Activated T-helper 1 cell treated with anti-CD3 and anti-CD28 coated beads, Interleukin-2, amount 50 U/mL, for 16 hours (primary cell): ENCODE measurements around the gene CRADD.

Experiments used
- DNase-seq, 2 donors: peaks; one replicate each; pipeline ENCODE4 v3.0.0-alpha.2; 2020; ENCODE audit warnings: low read depth in 1 of 2, low spot score in 1 of 2

CRADD gene

DNA sequence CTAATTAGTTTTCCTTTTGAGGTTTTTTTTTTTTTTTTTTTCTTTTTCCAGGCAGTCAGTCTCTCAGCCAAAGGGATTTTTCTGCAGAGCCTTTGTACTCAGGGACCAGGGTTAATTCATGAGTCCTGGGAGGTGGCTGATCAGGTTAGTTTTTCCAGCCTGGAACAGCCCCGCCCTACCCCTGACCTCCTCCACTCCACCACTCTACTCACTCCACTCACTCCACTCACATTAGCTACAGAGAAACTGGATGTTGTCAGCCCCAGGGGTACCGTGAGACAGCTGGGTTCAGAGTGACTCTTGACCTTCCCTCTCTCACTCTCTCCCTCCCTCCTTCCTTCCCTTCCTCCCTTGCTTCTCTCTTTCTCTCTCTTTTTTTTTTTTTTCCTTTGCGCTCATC lies 161.0 kb downstream of the CRADD start:
- DNase-seq = no peak

DNA sequence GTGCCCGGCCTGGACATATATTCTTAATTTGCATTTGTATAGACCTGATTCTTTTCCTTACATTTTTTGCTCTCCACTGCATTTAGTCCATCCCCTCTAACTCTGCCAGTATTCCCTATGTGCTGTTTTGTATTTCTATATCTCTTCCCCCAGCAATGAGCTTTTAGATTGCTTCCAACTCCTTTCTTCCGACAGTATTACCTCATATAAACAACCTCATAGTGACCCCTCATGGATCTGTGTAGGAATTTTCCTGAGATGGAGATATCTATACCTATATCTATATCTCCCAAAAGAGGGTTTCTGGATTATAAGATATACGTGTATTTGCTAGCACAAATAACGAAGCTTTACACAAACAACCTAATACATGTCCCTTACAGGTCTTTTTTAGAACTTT lies 161.9 kb downstream of the CRADD start:
- no peak for DNase-seq

DNA sequence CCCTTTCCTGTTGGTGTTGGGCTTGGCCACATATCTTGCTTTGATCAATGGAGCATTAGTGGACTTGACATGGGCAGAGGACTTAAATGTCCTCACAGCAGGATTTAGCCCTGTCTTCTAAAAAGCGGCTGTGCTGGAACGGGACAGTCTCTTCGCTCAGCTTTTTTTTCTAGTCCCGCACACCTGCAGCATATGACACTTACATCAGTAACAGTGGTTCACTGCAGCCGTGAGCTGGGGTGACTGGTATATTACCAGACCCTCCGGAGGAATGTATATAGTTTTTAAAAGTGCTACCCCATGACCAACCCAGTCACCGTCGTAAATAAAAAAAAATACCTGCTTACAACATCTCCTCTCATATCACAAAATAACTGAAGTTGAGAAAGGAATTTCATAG lies 164.5 kb downstream of the CRADD start:
- no peak for DNase-seq

DNA sequence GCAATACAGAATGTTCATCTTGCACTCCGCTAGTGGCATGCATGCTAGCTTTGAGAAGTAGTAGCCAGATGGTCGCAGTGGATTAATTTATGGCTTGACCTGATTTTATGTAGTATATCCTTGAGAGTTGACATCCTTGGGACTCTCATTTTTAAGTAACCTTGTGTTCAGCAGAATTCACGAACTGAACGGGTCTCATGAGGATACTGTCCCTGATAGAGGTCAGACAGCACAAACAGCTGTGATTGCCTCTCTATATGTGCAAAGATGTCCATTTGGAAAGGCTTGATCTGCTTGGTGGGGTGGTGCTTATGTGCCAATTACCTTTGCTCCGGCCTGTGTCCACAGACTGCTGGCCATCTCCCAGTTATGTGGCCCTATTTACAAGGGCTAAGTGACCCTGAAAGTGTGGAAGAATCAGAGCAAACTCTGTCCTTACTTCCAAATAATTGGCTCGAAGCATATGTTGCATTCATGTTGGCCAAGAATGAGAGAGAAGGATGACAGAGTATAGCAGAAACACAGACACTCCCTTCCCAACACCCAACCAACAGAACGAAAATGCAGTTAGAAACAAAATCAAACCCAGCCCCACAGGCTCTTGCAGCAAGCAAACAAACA lies 167.1 kb downstream of the CRADD start:
- DNase-seq = no peak

DNA sequence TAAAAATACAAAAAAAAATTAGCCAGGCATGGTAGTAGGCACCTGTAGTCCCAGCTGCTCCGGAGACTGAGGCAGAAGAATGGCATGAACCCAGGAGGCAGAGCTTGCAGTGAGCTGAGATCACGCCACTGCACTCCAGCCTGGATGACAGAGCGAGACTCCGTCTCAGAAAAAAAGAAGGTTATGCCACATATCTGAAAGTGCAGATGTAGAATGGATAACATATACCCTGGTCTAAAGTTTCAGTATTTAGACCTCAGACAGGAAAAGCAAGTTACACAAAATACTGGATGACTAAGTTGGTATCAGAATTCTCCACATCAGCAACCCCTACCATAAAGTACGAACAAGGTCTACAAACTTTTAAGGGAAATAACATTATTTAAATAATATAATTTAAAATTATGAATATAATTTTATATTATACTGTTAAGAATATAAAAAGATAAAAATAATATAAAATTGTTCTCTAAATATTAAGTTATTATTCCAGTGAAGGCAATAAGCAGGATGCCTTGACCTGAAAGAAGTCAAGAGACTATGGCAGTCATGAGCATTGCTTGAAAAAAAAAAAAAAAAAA lies 169.9 kb downstream of the CRADD start:
- DNase-seq = no peak

DNA sequence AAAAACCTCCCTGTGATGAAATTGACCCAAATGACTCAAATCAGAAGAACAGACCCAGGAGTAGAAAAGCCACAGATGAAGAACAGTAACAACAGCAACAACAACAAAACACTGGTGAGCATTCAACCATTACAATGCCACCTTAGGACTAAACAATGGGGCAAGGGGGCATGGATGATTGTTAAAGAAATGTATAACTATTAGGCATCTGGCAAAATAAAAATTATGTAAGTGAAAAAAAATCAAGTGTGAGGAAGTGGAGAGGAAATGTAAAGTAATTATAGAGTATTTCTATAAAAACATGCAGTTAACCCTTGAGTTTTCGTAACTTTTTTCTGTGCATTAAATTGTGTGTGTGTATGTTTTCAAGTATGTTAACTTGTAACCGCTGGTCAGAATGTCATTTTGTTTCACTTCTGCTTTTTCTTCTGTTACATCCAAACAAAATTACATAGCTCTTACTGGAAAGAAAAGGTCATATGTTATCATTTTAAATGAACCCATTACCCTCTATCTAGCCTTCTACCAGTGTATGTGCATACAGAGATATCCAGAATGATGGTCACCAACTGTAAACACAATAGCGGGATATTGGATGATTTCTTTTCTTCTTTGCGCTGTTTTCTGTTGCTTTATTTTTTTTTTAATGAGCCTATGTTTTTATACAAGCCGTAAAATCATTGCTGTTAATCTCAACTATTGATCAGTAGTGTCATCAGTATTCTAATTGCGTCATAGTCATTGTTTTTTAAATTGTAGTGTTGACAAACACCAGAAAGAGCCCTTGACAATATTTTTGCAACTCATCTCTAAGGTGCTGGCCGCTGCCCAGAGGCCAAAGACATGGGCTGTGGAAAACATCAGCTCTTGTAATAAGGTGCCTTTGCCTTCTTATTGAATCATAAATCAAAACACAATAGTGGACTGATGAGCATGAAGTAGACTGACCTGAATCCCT lies 170.6 kb downstream of the CRADD start:
- DNase-seq = no peak

DNA sequence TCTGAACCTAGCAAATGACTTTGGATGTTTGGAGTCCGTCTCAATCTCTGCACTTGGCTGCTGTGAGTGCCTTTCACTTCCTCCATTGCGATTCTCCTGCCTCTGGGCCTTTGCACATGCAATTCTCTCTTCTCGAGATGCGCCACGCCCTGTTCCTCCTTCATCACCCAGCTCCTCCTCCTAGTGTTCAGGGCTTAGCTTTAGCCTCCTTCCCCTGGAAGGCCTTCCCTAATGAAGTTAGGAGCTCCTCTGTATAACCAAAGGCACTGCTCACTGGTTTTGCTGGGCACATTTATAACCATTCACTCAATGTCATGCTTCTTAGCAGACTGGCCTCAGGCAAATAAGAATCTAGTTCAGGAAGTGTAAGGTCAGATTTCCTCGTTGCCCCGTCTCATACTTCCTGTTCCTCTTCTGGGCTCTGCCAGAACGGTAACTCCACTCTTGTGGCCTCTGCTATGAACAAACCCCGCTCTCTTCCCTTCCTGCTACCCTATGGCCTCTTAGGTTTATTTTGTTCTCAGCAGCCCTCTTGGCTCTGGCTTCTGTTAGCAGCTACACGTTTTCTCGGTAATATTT lies 171.4 kb downstream of the CRADD start:
- no peak for DNase-seq

DNA sequence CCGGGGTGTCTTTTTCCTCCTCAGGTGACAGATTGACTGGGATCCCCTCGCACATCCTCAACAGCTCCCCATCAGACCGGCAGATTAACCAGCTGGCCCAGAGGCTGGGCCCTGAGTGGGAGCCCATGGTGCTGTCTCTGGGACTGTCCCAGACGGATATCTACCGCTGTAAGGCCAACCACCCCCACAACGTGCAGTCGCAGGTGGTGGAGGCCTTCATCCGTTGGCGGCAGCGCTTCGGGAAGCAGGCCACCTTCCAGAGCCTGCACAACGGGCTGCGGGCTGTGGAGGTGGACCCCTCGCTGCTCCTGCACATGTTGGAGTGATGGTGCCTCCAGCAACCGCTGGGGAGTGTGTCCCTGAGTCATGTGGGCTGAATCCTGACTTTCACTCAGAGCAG lies 172.8 kb downstream of the CRADD start:
- DNase-seq = no peak

DNA sequence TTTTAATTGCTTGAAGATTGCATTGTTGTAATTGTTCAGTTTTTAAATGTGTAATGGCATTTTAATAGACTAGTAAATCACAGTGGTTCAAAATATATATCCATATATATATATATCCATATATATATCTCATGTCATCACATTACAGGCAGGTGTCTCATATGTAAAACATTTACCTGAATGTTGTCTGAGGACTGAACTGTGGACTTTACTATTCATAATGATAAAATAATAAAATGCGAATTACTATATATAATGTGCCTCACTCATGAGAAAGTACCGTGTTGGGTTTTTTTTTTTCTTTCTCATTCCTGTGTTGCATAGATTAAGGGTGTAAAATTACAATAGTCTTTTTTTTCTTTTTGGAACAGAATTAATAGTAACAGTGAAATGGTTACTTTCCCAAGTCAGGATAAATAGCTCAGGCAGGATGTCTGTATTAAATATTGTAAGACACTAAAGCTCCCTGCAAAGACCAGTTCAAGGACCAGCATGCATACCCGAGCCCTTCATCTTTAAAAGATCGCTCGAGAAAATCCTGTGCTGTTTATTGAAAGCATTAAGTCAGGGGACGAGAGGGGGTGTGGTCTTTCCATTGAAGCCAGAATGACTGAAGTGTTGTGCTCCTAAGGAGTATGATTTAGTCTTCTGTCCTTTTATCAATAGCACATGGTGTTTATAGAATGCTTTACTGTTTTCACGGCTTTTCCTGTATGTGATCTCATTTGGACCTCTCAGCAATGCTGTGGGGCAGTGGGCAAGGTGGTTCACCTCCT lies 173.5 kb downstream of the CRADD start:
- DNase-seq = no peak

DNA sequence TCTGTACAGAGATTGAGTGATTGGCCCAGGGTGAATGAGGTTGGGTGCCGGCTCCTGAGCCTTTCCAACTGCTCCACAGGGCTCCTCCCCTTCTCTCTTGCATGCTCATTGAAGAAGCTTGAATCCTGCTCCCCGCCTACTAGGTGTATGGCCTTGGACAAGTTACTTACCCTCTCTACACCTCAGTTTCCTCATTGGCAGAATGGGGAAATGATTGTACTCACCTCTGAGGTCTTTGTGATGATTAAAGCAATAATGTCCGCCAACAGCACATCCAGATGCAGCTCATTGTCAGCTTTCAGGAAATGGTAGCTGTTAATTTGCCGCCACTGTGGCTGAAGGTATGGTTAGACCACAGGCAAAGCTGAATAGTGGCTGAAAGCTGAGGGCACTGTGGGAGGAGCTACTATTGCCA lies 174.1 kb downstream of the CRADD start:
- DNase-seq = no peak

DNA sequence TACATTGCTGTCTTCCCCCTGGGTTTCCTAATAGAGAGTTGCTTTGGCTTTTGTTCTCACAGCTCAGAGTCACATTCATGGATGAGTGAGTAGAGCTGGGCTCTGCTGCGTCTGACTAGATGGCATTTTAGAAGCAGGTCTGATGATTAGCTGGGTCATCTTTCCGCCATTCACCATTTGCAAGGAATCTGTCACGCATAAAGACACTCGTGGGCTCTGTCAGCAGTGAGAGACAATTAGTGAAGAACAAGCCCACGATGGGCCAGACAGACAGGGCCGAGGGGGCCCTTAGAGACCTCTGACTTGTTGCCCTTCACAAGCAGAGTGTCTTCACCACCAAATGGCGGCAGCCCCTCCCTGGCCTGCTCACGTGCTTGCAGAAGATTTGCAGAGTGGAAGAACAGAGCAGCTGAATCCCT lies 175.0 kb downstream of the CRADD start:
- DNase-seq = no peak

DNA sequence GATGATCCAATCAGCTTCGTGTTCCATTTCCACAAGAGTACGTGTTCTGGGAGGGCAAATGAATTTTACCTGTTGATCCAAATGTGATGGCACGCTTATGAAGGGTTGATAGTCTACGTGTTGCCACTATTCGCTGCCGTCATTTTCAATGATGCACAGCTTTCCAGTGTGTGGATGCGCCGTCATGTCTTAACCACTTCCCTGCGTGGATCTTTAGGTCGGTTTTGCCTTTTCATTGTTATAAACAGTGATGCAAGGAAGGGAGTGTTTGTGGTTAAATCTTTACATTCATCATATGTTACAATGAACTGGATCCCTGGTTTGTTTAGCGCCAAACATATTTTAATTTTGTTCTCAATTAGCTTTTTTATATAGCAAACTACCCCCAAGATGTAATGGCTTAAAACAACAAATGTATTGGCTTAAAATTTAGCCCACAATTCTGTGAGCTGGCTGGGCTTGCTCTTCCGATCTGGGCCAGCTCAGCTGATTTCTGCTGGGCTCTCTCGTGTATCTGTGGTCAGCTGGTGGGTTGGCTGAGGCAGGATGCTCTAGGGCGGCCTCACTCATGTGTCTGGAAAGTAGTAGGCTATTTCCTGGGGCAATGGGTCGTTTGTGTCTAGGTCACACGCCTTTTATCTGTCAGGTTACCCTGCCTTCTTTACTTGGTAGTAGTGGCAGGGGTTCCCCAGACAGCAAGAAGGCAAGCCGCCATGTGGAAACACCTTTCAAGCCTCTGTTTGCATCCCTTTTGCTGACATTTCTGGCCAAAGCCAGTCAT lies 176.7 kb downstream of the CRADD start:
- no peak for DNase-seq

DNA sequence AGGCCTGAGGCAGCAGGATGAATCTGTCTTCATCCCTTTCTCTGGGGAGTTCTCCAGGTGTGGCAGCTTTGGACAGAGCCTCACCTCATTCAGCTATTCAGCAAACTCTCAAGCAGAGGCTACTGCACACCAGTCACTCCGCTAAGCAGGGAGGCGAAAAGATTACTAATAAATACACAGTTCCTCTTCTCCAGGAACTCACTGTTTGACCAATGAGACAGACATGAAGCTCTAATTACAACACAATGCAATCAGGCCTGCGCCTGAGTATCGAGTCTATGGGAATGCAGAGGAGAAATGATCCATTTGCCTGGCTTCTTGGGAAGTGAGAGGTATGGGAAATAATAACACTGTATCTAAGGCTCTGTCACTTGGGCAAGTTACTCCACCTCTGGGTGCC lies 178.1 kb downstream of the CRADD start:
- DNase-seq = no peak

DNA sequence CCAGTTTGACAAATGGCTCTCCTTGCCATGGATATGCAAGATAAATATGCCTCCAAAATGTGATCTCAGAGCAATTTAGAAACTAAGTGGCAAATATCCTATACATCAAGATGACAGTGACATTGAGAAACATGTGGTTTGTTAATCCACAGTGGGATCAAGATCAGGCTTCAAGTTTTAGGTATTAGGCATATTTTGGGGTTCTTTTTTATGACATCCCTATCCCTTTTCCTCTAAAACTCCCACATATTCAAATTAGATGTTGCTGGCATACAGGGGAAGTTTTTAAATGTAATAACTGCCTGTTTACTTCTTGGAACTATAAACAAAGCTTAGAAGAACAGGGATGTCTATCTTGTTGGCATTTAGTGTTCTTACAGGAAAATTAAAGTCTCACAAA lies 179.4 kb downstream of the CRADD start:
- no peak for DNase-seq

DNA sequence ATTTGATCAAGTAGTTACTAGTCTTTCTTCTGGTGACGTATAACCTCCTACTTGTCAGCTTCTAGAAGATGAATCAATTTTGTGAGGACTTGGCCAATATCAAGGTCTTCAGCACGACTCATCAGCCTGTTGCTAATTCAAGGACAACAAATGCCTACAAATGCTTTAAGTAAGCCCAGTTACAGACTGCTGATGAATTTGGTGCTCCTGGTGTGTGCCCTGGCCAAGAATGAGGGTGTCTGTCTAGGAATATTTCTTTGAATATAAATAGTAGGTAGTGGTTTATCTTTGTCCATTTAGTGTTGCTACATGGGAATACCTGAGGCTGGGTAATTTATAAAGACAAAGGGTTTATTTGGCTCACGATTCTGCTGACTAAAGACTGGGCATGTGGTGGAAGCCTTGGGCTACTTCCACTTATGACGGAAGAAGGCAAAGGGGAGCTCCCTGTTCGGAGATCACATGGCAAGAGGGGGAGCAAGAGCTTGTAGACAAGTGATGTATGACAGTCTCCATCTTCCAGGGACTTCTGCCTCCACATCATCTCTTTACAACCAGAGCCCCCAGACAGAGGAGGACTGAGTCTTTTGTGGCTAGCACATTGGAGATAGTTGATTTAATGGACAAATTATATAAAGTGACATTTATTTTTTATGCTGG lies 180.2 kb downstream of the CRADD start:
- no peak for DNase-seq

DNA sequence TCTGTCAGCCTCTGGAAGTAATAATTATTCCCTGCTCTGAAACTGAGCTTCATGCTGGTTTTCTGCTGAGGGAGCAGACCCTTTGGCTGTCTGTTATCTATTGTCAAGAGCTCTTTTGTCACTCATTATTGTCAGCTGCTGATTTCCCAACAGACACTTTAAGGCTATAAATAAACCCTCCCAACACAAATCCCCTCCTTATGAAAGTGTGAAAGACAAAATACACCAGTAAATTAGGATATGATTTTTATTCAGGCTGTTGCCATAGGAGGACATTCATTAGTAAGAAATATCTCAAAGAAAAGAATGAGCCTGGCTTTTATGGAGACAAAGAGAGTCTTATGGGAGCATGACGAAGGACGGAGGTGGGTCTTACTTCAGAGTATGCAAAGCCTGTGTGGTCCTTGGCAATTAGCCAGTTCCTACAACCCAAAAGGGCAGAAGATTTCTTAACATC lies 180.8 kb downstream of the CRADD start:
- DNase-seq = no peak

DNA sequence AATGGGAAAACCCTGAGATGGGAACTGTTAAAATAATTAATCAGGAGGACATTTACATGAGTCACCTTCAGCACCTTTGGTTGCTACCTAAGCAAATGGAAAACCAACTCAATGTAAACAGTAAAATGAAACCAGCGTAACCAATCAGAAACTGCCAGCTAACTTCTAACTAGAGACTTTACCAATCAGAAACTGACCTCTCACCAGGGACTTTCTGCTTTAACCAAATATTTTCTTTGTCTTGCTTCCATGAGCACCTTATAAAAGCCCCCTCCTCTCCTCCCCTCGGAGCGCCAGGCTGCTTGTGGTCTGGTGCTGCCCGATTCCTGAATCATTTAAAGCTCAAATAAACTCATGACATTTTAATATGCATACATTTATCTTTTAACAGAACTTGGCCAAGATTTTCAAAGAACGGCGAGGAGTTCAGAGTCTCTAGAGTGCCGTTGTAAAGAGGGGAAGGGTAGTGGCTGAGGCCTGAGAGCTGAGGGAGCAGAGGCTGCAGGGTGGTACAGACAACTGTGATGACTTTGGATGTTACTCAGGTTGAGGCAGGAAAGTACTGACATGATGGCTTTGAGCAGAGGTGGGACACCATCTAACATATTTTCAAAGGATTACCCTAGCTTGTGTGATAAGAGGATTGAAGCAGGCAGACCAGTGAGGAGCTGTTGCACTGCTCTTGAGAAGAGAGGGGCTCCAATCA lies 183.6 kb downstream of the CRADD start:
- no peak for DNase-seq

DNA sequence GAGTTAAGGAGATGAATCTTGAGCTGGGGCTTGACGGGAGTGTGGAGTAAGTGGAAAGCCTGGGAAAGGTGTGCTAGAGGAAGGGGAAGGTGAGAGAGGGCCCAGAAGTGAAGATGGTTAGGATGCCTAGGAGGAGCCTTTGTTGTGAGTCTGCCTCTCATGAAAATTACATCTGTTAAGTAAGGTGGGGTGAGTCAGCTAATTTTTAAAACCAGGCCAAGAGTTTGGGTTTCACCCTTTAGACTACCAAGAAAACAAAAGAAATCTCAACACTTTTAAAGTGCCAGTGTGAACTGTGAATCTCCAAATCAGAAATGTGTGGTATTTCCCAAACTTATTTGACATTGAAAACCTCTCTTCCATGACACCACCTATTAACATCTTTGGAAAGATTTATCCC lies 185.2 kb downstream of the CRADD start:
- no peak for DNase-seq

DNA sequence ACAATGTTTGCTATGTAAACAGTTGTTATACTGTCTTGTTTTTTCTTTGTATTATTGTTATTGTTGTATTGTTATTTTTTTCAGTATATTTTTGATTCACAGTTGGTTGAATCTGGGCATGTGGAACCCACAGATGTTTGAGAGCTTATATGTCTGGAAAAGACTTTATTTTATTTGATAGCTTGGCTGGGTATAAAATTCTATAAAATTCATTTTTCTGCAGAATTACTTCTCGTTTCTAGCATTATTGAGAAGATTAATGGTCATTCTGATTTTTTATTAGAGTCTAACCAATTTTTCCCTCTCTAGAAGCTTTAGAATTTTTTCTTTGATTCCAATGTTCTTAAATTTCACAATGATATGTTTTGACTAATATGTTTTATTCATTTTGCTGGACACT lies 188.6 kb downstream of the CRADD start:
- DNase-seq = no peak
